Measurements from ENCODE around the gene LATS1.
"Not testable (repeated sequence)": the region's sequence is repeated elsewhere in the genome, so short reads cannot be mapped to it uniquely, and the experiment has no call there.

LATS1 gene

GRCh38 chr6:149750136-149750609, 32.3 kb upstream of the LATS1 start:
- peak; percentile 79 for DNase-seq (ENCODE audit: low read depth)
- peak overlapping the region; percentile 90 for H3K4me3 ChIP-seq (ENCODE audit: low read depth, low read length)
- TF ChIP-seq, protein P1, sequence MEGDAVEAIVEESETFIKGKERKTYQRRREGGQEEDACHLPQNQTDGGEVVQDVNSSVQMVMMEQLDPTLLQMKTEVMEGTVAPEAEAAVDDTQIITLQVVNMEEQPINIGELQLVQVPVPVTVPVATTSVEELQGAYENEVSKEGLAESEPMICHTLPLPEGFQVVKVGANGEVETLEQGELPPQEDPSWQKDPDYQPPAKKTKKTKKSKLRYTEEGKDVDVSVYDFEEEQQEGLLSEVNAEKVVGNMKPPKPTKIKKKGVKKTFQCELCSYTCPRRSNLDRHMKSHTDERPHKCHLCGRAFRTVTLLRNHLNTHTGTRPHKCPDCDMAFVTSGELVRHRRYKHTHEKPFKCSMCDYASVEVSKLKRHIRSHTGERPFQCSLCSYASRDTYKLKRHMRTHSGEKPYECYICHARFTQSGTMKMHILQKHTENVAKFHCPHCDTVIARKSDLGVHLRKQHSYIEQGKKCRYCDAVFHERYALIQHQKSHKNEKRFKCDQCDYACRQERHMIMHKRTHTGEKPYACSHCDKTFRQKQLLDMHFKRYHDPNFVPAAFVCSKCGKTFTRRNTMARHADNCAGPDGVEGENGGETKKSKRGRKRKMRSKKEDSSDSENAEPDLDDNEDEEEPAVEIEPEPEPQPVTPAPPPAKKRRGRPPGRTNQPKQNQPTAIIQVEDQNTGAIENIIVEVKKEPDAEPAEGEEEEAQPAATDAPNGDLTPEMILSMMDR (IDR thresholded peaks at IDR 0.05; ENCODE audit: low read depth, low read length) = no peak
- TF ChIP-seq MYC (IDR thresholded peaks at IDR 0.05; ENCODE audit: low read depth, low read length) = no peak
- TF ChIP-seq MAX (IDR thresholded peaks at IDR 0.05; ENCODE audit: low read depth, low read length) = no peak
- TF ChIP-seq POLR2A (IDR thresholded peaks at IDR 0.05; ENCODE audit: extremely low read depth, insufficient read length) = no peak

DNA sequence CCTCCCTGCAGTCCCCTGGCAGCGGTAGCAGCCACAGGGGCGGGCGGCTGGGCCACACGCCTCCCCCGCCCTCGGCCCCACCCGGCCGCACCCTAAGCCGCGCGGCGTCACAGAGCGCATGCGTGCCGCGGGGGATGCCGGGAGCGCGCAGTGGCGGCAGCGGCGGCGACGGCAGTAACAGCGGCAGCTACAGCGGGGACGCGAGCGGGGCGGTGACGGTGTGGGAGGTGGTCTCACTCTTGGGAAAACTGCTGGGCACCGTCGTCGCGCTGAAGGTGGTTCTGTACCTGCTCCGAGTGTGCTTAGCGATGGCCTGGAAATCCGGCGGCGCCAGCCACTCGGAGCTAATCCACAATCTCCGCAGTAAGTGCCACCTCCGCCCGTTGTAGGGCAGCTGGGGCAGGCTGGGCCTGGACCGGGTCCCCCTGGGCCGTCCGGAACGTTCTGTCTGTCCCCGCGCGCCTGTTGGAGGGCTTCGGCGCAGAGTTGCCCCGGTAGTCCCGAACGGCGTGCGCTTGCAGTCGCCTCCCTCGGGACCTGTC, 31.8 kb upstream of the LATS1 start, which contains the start of gene PCMT1:
Gene PCMT1 (plus strand): TSS at position 148 of the 542 bp plus-strand sequence. CDS start 161 bp downstream, at position 309.
- peak within 1 kb of the TSS; percentile 90 for H3K4me3 ChIP-seq (ENCODE audit: low read depth, low read length)
- TF ChIP-seq, protein P1 (IDR thresholded peaks at IDR 0.05; ENCODE audit: low read depth, low read length) = no peak
- peak; percentile 73 for TF ChIP-seq POLR2A (IDR thresholded peaks at IDR 0.05; ENCODE audit: extremely low read depth, insufficient read length)
- TF ChIP-seq MYC (IDR thresholded peaks at IDR 0.05; ENCODE audit: low read depth, low read length) = no peak; the same call in 1 of the 2 replicates
- TF ChIP-seq MAX (IDR thresholded peaks at IDR 0.05; ENCODE audit: low read depth, low read length) = 0 out of 2 replicates have a peak, but pooled peaks have one; percentile 6
- DNase-seq (ENCODE audit: low read depth) = peak; percentile 97

GRCh38 chr6:149749082-149749593, 31.2 kb upstream of the LATS1 start:
- DNase-seq (ENCODE audit: low read depth) = not testable (repeated sequence)
- H3K4me3 ChIP-seq (ENCODE audit: low read depth, low read length) = peak overlapping the region; percentile 58

DNA sequence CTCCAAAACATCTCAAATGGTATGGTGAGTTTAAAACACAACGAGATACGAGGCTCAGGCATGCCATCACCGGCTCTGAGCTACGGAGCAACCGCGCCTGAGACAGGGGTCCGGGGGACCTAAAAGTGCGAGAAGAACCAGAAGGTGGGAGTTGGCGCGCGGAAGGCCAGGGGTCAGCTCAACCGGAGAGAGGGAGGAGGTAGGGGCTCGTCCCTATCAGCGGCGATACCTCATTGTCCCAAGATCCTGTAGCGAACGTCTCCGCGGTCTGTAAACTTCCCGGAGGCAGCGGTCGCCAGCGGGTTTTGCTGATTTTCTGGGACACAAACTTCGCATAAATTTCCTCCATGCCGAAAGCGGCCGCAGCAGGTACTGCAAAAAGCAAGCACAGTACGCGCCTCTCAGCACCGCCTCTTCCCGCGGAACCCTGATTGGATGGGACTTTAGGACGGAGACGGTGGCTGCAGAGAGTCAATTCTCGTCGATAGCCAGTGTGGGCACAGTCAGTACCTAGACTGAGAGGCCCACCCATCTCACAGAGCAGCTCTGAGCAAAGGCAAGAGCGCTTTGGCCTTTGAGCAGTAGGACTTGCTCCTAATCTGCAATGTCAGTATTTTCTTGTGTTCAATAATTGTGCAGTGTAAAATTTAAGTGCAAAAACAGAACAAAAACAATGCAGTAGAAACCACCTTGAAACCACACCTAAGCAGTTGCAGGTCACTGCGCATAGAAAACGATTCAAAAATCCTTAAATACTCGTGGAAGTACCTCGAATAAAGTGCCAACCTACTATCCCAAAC, 28.4 kb upstream of the LATS1 start, which contains the start of gene NUP43:
Gene NUP43 (minus strand): TSS at position 383 of the 800 bp plus-strand sequence. CDS start 34 bp downstream, at position 349.
- peak; percentile 98 for DNase-seq (ENCODE audit: low read depth)
- peak within 1 kb of the TSS; percentile 99 for H3K4me3 ChIP-seq (ENCODE audit: low read depth, low read length)
- TF ChIP-seq MAX (IDR thresholded peaks at IDR 0.05; ENCODE audit: low read depth, low read length) (peak; percentile 69), POLR2A (IDR thresholded peaks at IDR 0.05; ENCODE audit: extremely low read depth, insufficient read length) (peak; percentile 72), MYC (IDR thresholded peaks at IDR 0.05; ENCODE audit: low read depth, low read length) (peak; percentile 57)
- TF ChIP-seq, protein P1 (IDR thresholded peaks at IDR 0.05; ENCODE audit: low read depth, low read length) = no peak

DNA sequence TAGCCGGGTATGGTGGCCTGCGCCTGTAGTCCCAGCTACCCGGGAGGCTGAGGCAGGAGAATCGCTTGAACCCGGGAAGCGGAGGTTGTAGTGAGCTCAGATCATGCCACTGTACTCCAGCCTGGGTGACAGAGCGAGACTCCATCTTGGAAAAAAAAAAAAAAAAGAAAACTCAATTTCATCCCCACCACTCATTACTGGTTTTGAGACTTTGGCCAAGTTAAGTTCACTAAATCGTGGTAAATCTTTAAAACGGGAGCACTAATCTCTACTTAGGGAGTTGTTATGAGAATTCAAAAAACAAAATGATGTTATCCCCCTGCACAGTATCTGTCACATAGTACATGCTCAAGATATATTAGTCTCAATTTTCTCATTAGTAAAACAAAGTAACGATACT, 27.4 kb upstream of the LATS1 start:
- not testable (repeated sequence) for DNase-seq (ENCODE audit: low read depth)
- H3K4me3 ChIP-seq (ENCODE audit: low read depth, low read length) = peak overlapping the region; percentile 99

GRCh38 chr6:149734915-149735314, 17.0 kb upstream of the LATS1 start:
- DNase-seq (ENCODE audit: low read depth) = no peak
- TF ChIP-seq POLR2A (IDR thresholded peaks at IDR 0.05; ENCODE audit: extremely low read depth, insufficient read length) (no peak), MAX (IDR thresholded peaks at IDR 0.05; ENCODE audit: low read depth, low read length) (no peak), MYC (IDR thresholded peaks at IDR 0.05; ENCODE audit: low read depth, low read length) (no peak)
- TF ChIP-seq, protein P1 (IDR thresholded peaks at IDR 0.05; ENCODE audit: low read depth, low read length) = no peak
- H3K4me3 ChIP-seq (ENCODE audit: low read depth, low read length) = no peak overlapping the region

All from NB4 (cell line).